Measurements from ENCODE around the gene CDH23. TPM values are rescaled to one million over a fixed set of nuclear protein-coding genes. Genes with fewer than 3 reads are reported as not detected.

The CDH23 gene
- polyA plus RNA-seq, 1 donor from 2014 or later = 6.6 TPM

DNA sequence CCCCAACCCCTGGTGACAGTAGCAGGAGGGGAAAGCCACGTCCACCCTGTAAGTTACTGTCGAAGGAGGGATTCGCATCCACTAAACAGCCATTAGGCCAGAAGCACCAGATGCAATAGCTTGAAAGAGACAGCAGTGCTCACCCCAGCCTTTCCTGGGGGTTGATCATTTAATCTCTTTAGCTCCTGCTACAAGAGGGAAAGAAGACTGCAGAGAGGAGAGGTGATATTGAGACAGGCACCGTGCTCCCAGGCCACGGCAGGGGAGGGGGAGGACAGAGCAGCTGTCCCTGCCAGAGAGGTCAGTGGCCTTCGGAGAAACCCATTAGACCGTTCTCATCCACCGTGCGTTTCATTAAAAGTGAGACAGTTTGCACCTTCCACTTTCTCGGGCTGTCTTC is 148.3 kb downstream of the CDH23 start:
- Histone ChIP-seq H3F3A (ENCODE audit: insufficient read depth, low read length, poor library complexity, severe bottlenecking) (peaks cover 6% of the 10 kb centered on the region), H3K4me3 (ENCODE audit: low read length) (no peak overlapping the region), H3K27ac (ENCODE audit: low read length) (no peak overlapping the region), H3K9me3 (ENCODE audit: low read length) (no peaks in the 10 kb centered on the region), H3K79me2 (replicated peaks; ENCODE audit: insufficient read depth, low read length) (no peaks in the 10 kb centered on the region), H4K20me1 (ENCODE audit: insufficient read depth) (no peaks in the 10 kb centered on the region), H2AFZ (ENCODE audit: low read depth, low read length) (no peak overlapping the region), H3K9me2 (ENCODE audit: insufficient read depth, low read length) (no peaks in the 10 kb centered on the region), H3K27me3 (ENCODE audit: insufficient read depth, low read depth, low read length) (no peaks in the 10 kb centered on the region), H3K9ac (ENCODE audit: low read length) (no peak overlapping the region), H3K36me3 (ENCODE audit: insufficient read depth, low read length) (no peaks in the 10 kb centered on the region), H3K4me2 (ENCODE audit: low read length) (no peak overlapping the region)
- TF ChIP-seq MXI1 (conservative IDR thresholded peaks at IDR 0.05; ENCODE audit: poor library complexity, severe bottlenecking) (no peak), EZH2 (IDR thresholded peaks at IDR 0.05; ENCODE audit: borderline replicate concordance, insufficient read depth, low read length, poor library complexity, severe bottlenecking) (no peak), EP300 (conservative IDR thresholded peaks at IDR 0.05; ENCODE audit: poor library complexity, severe bottlenecking) (no peak)
- TF ChIP-seq, protein P1, sequence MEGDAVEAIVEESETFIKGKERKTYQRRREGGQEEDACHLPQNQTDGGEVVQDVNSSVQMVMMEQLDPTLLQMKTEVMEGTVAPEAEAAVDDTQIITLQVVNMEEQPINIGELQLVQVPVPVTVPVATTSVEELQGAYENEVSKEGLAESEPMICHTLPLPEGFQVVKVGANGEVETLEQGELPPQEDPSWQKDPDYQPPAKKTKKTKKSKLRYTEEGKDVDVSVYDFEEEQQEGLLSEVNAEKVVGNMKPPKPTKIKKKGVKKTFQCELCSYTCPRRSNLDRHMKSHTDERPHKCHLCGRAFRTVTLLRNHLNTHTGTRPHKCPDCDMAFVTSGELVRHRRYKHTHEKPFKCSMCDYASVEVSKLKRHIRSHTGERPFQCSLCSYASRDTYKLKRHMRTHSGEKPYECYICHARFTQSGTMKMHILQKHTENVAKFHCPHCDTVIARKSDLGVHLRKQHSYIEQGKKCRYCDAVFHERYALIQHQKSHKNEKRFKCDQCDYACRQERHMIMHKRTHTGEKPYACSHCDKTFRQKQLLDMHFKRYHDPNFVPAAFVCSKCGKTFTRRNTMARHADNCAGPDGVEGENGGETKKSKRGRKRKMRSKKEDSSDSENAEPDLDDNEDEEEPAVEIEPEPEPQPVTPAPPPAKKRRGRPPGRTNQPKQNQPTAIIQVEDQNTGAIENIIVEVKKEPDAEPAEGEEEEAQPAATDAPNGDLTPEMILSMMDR (IDR thresholded peaks at IDR 0.05; ENCODE audit: poor library complexity, severe bottlenecking) = no peak

DNA sequence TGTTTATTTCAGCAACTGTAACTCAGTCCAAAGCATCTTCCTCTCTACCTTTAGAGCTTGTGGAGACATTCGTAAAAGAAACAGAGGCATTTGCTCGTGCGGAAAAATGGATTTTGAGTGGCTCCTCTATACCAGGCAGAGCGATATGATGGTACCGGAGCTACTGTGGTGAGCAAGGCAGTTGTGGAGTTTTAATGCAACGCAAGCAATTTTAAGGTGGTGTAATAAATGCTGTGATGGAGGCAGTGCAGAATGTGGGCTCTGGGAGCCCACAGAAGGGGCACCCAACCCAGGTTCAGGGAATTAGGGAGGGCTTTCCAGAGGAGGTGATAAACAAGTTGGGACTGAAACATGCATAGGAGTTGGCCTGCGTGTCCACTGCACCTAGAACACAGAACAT is 149.5 kb downstream of the CDH23 start:
- H3K4me2 ChIP-seq (ENCODE audit: low read length) = no peak overlapping the region
- TF ChIP-seq EZH2 (IDR thresholded peaks at IDR 0.05; ENCODE audit: borderline replicate concordance, insufficient read depth, low read length, poor library complexity, severe bottlenecking) = no peak
- TF ChIP-seq POLR2AphosphoS5 (IDR thresholded peaks at IDR 0.05) = no peak
- TF ChIP-seq, protein P2, sequence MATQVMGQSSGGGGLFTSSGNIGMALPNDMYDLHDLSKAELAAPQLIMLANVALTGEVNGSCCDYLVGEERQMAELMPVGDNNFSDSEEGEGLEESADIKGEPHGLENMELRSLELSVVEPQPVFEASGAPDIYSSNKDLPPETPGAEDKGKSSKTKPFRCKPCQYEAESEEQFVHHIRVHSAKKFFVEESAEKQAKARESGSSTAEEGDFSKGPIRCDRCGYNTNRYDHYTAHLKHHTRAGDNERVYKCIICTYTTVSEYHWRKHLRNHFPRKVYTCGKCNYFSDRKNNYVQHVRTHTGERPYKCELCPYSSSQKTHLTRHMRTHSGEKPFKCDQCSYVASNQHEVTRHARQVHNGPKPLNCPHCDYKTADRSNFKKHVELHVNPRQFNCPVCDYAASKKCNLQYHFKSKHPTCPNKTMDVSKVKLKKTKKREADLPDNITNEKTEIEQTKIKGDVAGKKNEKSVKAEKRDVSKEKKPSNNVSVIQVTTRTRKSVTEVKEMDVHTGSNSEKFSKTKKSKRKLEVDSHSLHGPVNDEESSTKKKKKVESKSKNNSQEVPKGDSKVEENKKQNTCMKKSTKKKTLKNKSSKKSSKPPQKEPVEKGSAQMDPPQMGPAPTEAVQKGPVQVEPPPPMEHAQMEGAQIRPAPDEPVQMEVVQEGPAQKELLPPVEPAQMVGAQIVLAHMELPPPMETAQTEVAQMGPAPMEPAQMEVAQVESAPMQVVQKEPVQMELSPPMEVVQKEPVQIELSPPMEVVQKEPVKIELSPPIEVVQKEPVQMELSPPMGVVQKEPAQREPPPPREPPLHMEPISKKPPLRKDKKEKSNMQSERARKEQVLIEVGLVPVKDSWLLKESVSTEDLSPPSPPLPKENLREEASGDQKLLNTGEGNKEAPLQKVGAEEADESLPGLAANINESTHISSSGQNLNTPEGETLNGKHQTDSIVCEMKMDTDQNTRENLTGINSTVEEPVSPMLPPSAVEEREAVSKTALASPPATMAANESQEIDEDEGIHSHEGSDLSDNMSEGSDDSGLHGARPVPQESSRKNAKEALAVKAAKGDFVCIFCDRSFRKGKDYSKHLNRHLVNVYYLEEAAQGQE (IDR thresholded peaks at IDR 0.05; ENCODE audit: borderline replicate concordance) = no peak
- no peak for TF ChIP-seq TAF1 (IDR thresholded peaks at IDR 0.05; ENCODE audit: low read depth)
- no peak for TF ChIP-seq MXI1 (conservative IDR thresholded peaks at IDR 0.05; ENCODE audit: poor library complexity, severe bottlenecking)
- TF ChIP-seq EP300 (conservative IDR thresholded peaks at IDR 0.05; ENCODE audit: poor library complexity, severe bottlenecking) = no peak
- TF ChIP-seq SMC3 (conservative IDR thresholded peaks at IDR 0.05; ENCODE audit: poor library complexity) = no peak
- TF ChIP-seq, protein P1 (IDR thresholded peaks at IDR 0.05; ENCODE audit: poor library complexity, severe bottlenecking) = no peak
- TF ChIP-seq RAD21 (conservative IDR thresholded peaks at IDR 0.05) = no peak
- no peaks in the 10 kb centered on the region for H3K36me3 ChIP-seq (ENCODE audit: insufficient read depth, low read length)
- no peaks in the 10 kb centered on the region for H3K27me3 ChIP-seq (ENCODE audit: insufficient read depth, low read depth, low read length)
- no peaks in the 10 kb centered on the region for H4K20me1 ChIP-seq (ENCODE audit: insufficient read depth)
- no peaks in the 10 kb centered on the region for H3K9me2 ChIP-seq (ENCODE audit: insufficient read depth, low read length)
- H2AFZ ChIP-seq (ENCODE audit: low read depth, low read length) = no peak overlapping the region
- H3K27ac ChIP-seq (ENCODE audit: low read length) = no peak overlapping the region
- H3K9me3 ChIP-seq (ENCODE audit: low read length) = no peaks in the 10 kb centered on the region
- H3K79me2 ChIP-seq (replicated peaks; ENCODE audit: insufficient read depth, low read length) = no peaks in the 10 kb centered on the region
- no peak overlapping the region for H3K9ac ChIP-seq (ENCODE audit: low read length)
- H3F3A ChIP-seq (ENCODE audit: insufficient read depth, low read length, poor library complexity, severe bottlenecking) = peaks cover 6% of the 10 kb centered on the region
- no peak overlapping the region for H3K4me3 ChIP-seq (ENCODE audit: low read length)

Data from neural cell (in vitro differentiated cells).